GM10266 (cell line): ENCODE data around the gene ZNF502.

ENCODE experiments used
- DNase-seq: peaks from one replicate; pipeline ENCODE4 v3.0.0; 2012; ENCODE audit errors: extremely low spot score
- TF ChIP-seq, protein P1 (sequence below): IDR thresholded peaks from 2 replicates; pipeline ENCODE4 v1.5.1; 2012; ENCODE audit warnings: mild to moderate bottlenecking, low read depth; ENCODE audit not compliant: control insufficient read depth, insufficient read depth; ENCODE audit errors: missing control alignments

Gene ZNF502

DNA sequence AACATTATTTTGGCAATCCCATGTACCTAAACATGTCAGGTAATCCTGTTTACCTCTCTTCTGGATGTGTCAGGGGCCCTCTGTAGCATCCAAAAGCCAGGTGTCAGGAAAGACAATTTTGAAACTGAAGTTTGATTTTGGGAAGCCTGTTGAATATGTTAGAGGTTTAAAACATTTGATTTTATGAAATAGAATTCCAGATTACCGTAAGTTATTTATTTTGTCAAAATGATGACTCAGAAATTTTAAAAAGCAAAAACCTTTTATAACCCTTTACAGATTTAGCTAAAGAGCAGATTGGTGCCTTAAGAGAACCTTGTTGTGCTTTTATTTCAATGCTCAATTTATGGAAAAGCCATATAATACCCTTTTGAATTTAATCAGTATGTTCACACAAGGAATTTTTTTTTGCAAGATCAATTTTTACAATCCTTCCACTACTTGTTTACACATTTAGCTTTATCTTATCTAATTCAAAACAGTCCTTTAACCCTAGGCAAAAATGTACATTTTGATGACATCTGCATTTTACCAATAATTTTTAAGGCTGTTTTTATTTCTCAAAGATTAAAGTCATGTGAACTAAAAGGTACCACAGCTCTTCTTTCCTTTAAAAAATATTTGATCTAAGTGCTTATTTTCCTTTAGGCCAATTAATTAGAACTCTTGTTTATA lies 59.1 kb downstream of the ZNF502 start:
- TF ChIP-seq, protein P1, sequence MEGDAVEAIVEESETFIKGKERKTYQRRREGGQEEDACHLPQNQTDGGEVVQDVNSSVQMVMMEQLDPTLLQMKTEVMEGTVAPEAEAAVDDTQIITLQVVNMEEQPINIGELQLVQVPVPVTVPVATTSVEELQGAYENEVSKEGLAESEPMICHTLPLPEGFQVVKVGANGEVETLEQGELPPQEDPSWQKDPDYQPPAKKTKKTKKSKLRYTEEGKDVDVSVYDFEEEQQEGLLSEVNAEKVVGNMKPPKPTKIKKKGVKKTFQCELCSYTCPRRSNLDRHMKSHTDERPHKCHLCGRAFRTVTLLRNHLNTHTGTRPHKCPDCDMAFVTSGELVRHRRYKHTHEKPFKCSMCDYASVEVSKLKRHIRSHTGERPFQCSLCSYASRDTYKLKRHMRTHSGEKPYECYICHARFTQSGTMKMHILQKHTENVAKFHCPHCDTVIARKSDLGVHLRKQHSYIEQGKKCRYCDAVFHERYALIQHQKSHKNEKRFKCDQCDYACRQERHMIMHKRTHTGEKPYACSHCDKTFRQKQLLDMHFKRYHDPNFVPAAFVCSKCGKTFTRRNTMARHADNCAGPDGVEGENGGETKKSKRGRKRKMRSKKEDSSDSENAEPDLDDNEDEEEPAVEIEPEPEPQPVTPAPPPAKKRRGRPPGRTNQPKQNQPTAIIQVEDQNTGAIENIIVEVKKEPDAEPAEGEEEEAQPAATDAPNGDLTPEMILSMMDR: no peak
- DNase-seq: no peak

DNA sequence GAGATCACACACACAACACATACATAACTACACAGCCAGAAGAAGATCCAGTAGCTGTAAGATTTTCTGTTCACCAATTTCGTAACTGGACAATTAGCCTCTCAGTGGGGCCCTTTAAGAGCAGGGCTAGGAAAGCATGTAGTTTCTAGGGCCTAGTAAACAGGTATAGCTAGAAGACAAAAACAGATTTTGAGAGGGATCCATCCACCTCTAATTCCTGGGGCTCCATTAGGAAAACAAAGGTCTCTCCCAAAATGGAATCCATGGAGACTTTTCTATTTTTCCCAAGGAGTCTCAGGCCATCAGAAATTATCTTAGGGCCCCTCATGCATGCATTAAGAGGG lies 59.6 kb downstream of the ZNF502 start:
- TF ChIP-seq, protein P1: no peak

More for the DNA sequence above, 59.6 kb downstream of the ZNF502 start:
- DNase-seq: no peak
